OCI-LY3 (cell line): ENCODE measurements around the gene AIPL1.

Experiments used
- H2AFZ ChIP-seq: fragments of 200-600, 300-600 bp; shearing (Covaris generic); 2 replicates; pipeline ENCODE4 v1.6.0; 2014; ENCODE audit warnings: antibody characterized with exemption, low read depth, low read length
- H3K27ac ChIP-seq: fragments of 200-600, 300-600 bp; sonication (generic); 2 replicates; pipeline ENCODE4 v1.5.1; 2014; ENCODE audit warnings: mild to moderate bottlenecking, low read length, moderate library complexity, mixed read lengths
- H3K27me3 ChIP-seq: fragments of 200-600, 300-600 bp; sonication (generic); 2 replicates; pipeline ENCODE4 v1.6.1; 2014; ENCODE audit warnings: low read depth, low read length, mixed read lengths
- H3K36me3 ChIP-seq: fragments of 200-600, 300-600 bp; sonication (generic); replicated peaks from 2 replicates; pipeline ENCODE3; 2014; ENCODE audit warnings: low read depth, low read length, mixed read lengths
- H3K4me1 ChIP-seq: fragments of 300-600, 200-600 bp; sonication (generic); 2 replicates; pipeline ENCODE4 v1.6.1; 2014; ENCODE audit warnings: low read length, mixed read lengths
- H3K4me2 ChIP-seq: fragments of 200-600, 300-600 bp; sonication (generic); 2 replicates; pipeline ENCODE4 v1.6.1; 2014; ENCODE audit warnings: low read length, mixed read lengths
- H3K4me3 ChIP-seq: fragments of 300-600, 200-600 bp; sonication (generic); 2 replicates; pipeline ENCODE4 v1.5.1; 2014; ENCODE audit warnings: antibody characterized with exemption, mild to moderate bottlenecking, low read length, moderate library complexity
- H3K79me2 ChIP-seq: fragments of 300-600, 200-600 bp; shearing (Covaris generic); 2 replicates; pipeline ENCODE4 v1.6.1; 2014; ENCODE audit warnings: mild to moderate bottlenecking, low read length, mixed read lengths
- H3K9ac ChIP-seq: fragments of 300-600, 200-600 bp; shearing (Covaris generic); 2 replicates; pipeline ENCODE4 v1.6.0; 2014; ENCODE audit warnings: mild to moderate bottlenecking, low read length, moderate library complexity
- H3K9me3 ChIP-seq: fragments of 200-600, 300-600 bp; shearing (Covaris generic); 2 replicates; pipeline ENCODE4 v1.6.1; 2014; ENCODE audit warnings: low read length, mixed read lengths; ENCODE audit not compliant: insufficient read depth
- H4K20me1 ChIP-seq: fragments of 200-600, 300-600 bp; sonication (generic); 2 replicates; pipeline ENCODE4 v1.6.1; 2016; ENCODE audit warnings: low read length, mixed read lengths; ENCODE audit not compliant: insufficient read depth
- CTCF ChIP-seq: fragments of 200-600, 300-600 bp; sonication (generic); IDR thresholded peaks from 2 replicates; pipeline ENCODE4 v1.5.1; 2014; ENCODE audit warnings: antibody characterized with exemption, low read length, low read depth
- EZH2phosphoT487 ChIP-seq: fragments of 200-600 bp; shearing (Covaris generic); IDR thresholded peaks from 2 replicates; pipeline ENCODE4 v1.6.1; 2018; ENCODE audit warnings: antibody characterized with exemption, mixed run types, low read depth

AIPL1 gene

DNA sequence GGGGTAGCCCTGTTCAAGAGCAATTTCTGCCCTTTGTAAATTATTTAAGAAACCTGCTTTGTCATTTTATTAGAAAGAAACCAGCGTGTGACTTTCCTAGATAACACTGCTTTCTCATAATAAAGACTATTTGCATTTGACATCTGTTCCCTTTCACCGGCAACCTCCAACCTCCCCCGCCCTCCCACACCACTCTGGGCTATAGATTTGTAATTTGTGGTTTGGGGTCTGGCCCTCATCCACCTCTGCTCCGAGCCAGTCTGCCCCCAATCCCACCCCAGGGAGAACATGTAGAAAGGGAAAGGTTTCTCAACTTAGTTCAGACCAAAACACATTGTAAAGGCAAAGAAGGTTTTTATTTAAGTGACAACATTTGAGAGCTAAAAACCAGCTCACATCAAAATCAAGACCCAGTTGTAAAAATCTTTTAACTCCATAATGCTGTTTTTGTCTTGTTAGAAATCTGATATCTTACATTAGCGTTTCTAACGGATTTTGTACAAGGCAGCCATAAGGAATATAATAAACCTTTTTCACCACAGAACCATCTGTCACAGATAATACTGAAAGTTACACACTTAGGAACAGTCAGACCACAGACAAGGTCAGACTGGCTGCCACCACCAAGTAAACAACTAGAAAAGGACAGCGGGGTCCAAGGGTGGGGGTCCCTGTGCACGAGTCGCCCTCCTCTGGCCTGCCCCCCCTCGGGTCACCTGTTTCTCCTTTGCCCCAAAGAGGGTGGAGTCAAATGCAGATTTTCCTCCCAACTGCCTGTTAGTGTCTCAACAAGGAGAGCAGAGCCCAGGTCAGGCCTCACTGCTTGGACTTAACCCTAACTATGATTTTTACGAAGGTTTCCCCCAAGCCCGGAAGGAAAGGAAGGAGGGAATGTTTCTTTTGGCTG lies 16.3 kb upstream of the AIPL1 start:
- Histone ChIP-seq H3K27ac (no peak overlapping the region), H3K9me3 (no peaks in the 10 kb centered on the region), H3K27me3 (no peaks in the 10 kb centered on the region), H3K9ac (no peak overlapping the region), H3K36me3 (no peaks in the 10 kb centered on the region), H4K20me1 (no peaks in the 10 kb centered on the region), H3K4me3 (no peak overlapping the region), H3K4me2 (no peak overlapping the region), H3K79me2 (no peaks in the 10 kb centered on the region), H3K4me1 (no peaks in the 10 kb centered on the region), H2AFZ (no peak overlapping the region)
- TF ChIP-seq CTCF (no peak), EZH2phosphoT487 (no peak)

DNA sequence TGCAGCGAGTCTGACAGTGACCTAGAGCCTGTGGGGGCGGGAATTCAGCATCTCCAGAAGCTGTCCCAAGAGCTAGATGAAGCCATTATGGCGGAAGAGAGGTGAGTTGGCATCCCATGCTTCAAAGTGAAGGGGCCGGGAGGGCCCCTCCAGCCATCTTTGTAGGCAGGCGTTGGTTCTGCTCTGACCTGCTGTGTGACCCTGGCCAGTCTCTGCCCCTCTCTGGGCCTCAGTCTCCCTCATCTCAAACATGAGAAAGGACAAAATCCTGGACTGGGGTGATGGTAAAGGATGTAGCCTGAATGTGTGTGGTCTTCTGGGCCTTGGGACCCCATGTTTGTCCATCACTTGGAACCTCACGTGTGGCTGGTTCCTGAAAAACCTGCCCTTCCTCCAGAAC lies 14.4 kb upstream of the AIPL1 start:
- H3K79me2 ChIP-seq: no peaks in the 10 kb centered on the region
- no peaks in the 10 kb centered on the region for H3K36me3 ChIP-seq
- no peak overlapping the region for H3K9ac ChIP-seq
- no peaks in the 10 kb centered on the region for H4K20me1 ChIP-seq
- no peaks in the 10 kb centered on the region for H3K27me3 ChIP-seq
- no peak overlapping the region for H3K27ac ChIP-seq
- no peak overlapping the region for H3K4me3 ChIP-seq
- no peaks in the 10 kb centered on the region for H3K4me1 ChIP-seq
- H3K4me2 ChIP-seq: no peak overlapping the region
- TF ChIP-seq CTCF (no peak), EZH2phosphoT487 (no peak)
- no peaks in the 10 kb centered on the region for H3K9me3 ChIP-seq
- no peak overlapping the region for H2AFZ ChIP-seq

- H3K4me1 ChIP-seq: no peaks in the 10 kb centered on the region
- H3K4me2 ChIP-seq: no peak overlapping the region
- no peak overlapping the region for H2AFZ ChIP-seq
- H4K20me1 ChIP-seq: no peaks in the 10 kb centered on the region
- H3K9me3 ChIP-seq: no peaks in the 10 kb centered on the region
- no peaks in the 10 kb centered on the region for H3K79me2 ChIP-seq
- TF ChIP-seq EZH2phosphoT487: no peak
- TF ChIP-seq CTCF: no peak
- no peaks in the 10 kb centered on the region for H3K36me3 ChIP-seq
- no peak overlapping the region for H3K9ac ChIP-seq
- H3K27ac ChIP-seq: no peak overlapping the region
- no peak overlapping the region for H3K4me3 ChIP-seq
- H3K27me3 ChIP-seq: no peaks in the 10 kb centered on the region
Observed at GRCh38 chr17:6448473-6448872, 13.6 kb upstream of the AIPL1 start.

- Histone ChIP-seq H3K27ac (no peak overlapping the region), H3K9me3 (no peaks in the 10 kb centered on the region), H3K4me3 (no peak overlapping the region), H3K79me2 (no peaks in the 10 kb centered on the region), H3K27me3 (no peaks in the 10 kb centered on the region), H3K36me3 (no peaks in the 10 kb centered on the region), H2AFZ (no peak overlapping the region), H3K4me2 (no peak overlapping the region), H3K9ac (no peak overlapping the region), H3K4me1 (no peaks in the 10 kb centered on the region), H4K20me1 (no peaks in the 10 kb centered on the region)
- TF ChIP-seq EZH2phosphoT487 (no peak), CTCF (no peak)
Observed at GRCh38 chr17:6446516-6447100, 11.7 kb upstream of the AIPL1 start.
